Endodermal cell (in vitro differentiated cells): ENCODE measurements around the gene CD93. TPM values are rescaled to one million over a fixed set of nuclear protein-coding genes. Genes with fewer than 3 reads are reported as not detected.

ENCODE experiments used
- DNase-seq: peaks from one replicate; pipeline ENCODE4 v3.0.0-alpha.2; 2017
- H3K27ac ChIP-seq: 2 replicates; pipeline ENCODE4 v1.5.1; 2013; ENCODE audit warnings: mild to moderate bottlenecking, low read depth, low read length, moderate library complexity
- H3K27me3 ChIP-seq: 2 replicates; pipeline ENCODE4 v1.6.1; 2013; ENCODE audit warnings: mild to moderate bottlenecking, low read length, moderate library complexity; ENCODE audit not compliant: insufficient read depth, control insufficient read depth, poor library complexity, severe bottlenecking
- H3K36me3 ChIP-seq: 2 replicates; pipeline ENCODE4 v1.7.0; 2013; ENCODE audit warnings: mild to moderate bottlenecking, low read length, moderate library complexity; ENCODE audit not compliant: control insufficient read depth, insufficient read depth
- H3K4me1 ChIP-seq: one replicate; pipeline ENCODE4 v1.7.0; 2013; ENCODE audit warnings: low read length; ENCODE audit not compliant: control insufficient read depth, insufficient read depth
- H3K4me3 ChIP-seq: 2 replicates; pipeline ENCODE4 v1.5.1; 2013; ENCODE audit warnings: mild to moderate bottlenecking, low read length, moderate library complexity
- H3K9ac ChIP-seq: 2 replicates; pipeline ENCODE4 v1.6.1; 2013; ENCODE audit warnings: mild to moderate bottlenecking, low read length, moderate library complexity; ENCODE audit not compliant: poor library complexity, severe bottlenecking; ENCODE audit errors: extremely low read depth
- H3K9me3 ChIP-seq: 2 replicates; pipeline ENCODE4 v1.6.1; 2013; ENCODE audit warnings: mild to moderate bottlenecking, low read length, moderate library complexity; ENCODE audit not compliant: control insufficient read depth
- H3K27ac Mint-ChIP-seq: 2 replicates; pipeline ENCODE4 v1.8.0; 2020; ENCODE audit warnings: mixed read lengths
- H3K27me3 Mint-ChIP-seq: 2 replicates; pipeline ENCODE4 v1.8.0; 2021; ENCODE audit warnings: mild to moderate bottlenecking, mixed read lengths; ENCODE audit not compliant: insufficient read depth
- H3K36me3 Mint-ChIP-seq: 2 replicates; pipeline ENCODE4 v1.8.0; 2020; ENCODE audit warnings: low read depth, mixed read lengths
- H3K4me1 Mint-ChIP-seq: 2 replicates; pipeline ENCODE4 v1.8.0; 2020; ENCODE audit warnings: mixed read lengths
- H3K4me3 Mint-ChIP-seq: 2 replicates; pipeline ENCODE4 v1.8.0; 2020; ENCODE audit warnings: mild to moderate bottlenecking, moderate library complexity, mixed read lengths
- H3K9me3 Mint-ChIP-seq: 2 replicates; pipeline ENCODE4 v1.8.0; 2020; ENCODE audit warnings: mild to moderate bottlenecking, mixed read lengths
- CTCF ChIP-seq: fragments of 200-600 bp; sonication (generic); conservative IDR thresholded peaks from 2 replicates; pipeline ENCODE4 v1.5.0; 2021; ENCODE audit warnings: antibody characterized with exemption, mild to moderate bottlenecking
- WGBS, 2 experiments: methylation state at CpG; one replicate each; pipeline versions ENCODE4 v1.1.5 to v1.1.7; 2013; ENCODE audit warnings: missing lambda C conversion rate in 2 of 2, mixed read lengths in 1 of 2; ENCODE audit not compliant: insufficient coverage in 1 of 2, insufficient read length in 1 of 2; 5-methylcytosine and 5-hydroxymethylcytosine counted together
- total RNA-seq, 2 donors: library from RNA; stranded (reverse); fragmentation: NEBNext Ultra II Directional in 1 of 2; extraction: Animal tissue kit (Norgen Biotek cat#: 25700) in 1 of 2; gene quantifications; 2 replicates in 1 of 2; 3 replicates in 1 of 2; pipeline ENCODE4 v1.2.1, GENCODE V29; 2021

Gene CD93
- total RNA-seq, 2 donors from 2014 or later: 0.04 TPM; not detected in 1

DNA sequence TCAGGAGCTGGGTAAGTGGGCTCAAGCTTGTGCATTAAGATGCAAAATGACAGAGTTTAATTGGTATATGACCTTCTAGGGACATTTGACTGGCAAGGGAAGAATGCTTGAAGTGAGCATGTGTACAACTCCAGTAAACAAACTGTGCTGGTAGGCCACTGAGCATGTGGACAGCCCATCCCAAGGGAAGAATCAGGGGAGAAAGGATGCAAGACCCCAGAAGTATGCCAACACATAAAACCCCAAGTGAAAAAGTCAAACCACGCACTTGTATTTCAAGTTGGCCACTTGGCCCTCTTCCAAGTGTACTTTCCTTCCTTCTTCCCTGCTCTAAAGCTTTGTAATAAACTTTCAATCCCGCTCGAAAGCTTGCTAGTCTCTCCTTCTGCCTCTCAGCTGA, 26.3 kb downstream of the CD93 start:
- Histone ChIP-seq H3K4me3 (no peak overlapping the region), H3K27me3 (no peaks in the 10 kb centered on the region), H3K36me3 (no peaks in the 10 kb centered on the region), H3K27ac (no peak overlapping the region), H3K9me3 (no peaks in the 10 kb centered on the region), H3K4me1 (no peaks in the 10 kb centered on the region), H3K9ac (no peak overlapping the region)
- DNase-seq: no peak
- TF ChIP-seq CTCF: no peak
- no peaks in the 10 kb centered on the region for H3K27me3 Mint-ChIP-seq
- H3K27ac Mint-ChIP-seq: no peak overlapping the region
- H3K4me3 Mint-ChIP-seq: no peak overlapping the region
- peaks cover 26% of the 10 kb centered on the region for H3K4me1 Mint-ChIP-seq
- 97 to 99% methylated on average over 3 of the region's 3 CpGs for WGBS, 2 experiments
- H3K36me3 Mint-ChIP-seq: no peaks in the 10 kb centered on the region
- peaks cover 9% of the 10 kb centered on the region for H3K9me3 Mint-ChIP-seq

- no peaks in the 10 kb centered on the region for H3K36me3 Mint-ChIP-seq
- WGBS, 2 experiments: 94 to 98% methylated on average over 2 of the region's 3 CpGs
- H3K9me3 Mint-ChIP-seq: peaks cover 9% of the 10 kb centered on the region
- peaks cover 26% of the 10 kb centered on the region for H3K4me1 Mint-ChIP-seq
- H3K4me3 Mint-ChIP-seq: no peak overlapping the region
- no peaks in the 10 kb centered on the region for H3K27me3 ChIP-seq
- no peak overlapping the region for H3K27ac Mint-ChIP-seq
- no peak overlapping the region for H3K27ac ChIP-seq
- no peaks in the 10 kb centered on the region for H3K9me3 ChIP-seq
- no peaks in the 10 kb centered on the region for H3K36me3 ChIP-seq
- no peak for TF ChIP-seq CTCF
- DNase-seq: no peak
- no peak overlapping the region for H3K9ac ChIP-seq
- no peaks in the 10 kb centered on the region for H3K4me1 ChIP-seq
- H3K4me3 ChIP-seq: no peak overlapping the region
- no peaks in the 10 kb centered on the region for H3K27me3 Mint-ChIP-seq
Observed at GRCh38 chr20:23059001-23059400, 27.1 kb downstream of the CD93 start.

- Mint-ChIP-seq H3K4me1 (peaks cover 26% of the 10 kb centered on the region), H3K9me3 (peaks cover 9% of the 10 kb centered on the region), H3K27me3 (peaks cover 3% of the 10 kb centered on the region), H3K4me3 (no peak overlapping the region), H3K36me3 (no peaks in the 10 kb centered on the region), H3K27ac (no peak overlapping the region)
- no peaks in the 10 kb centered on the region for H3K36me3 ChIP-seq
- peak; percentile 64 for TF ChIP-seq CTCF
- no peak overlapping the region for H3K4me3 ChIP-seq
- H3K27me3 ChIP-seq: no peaks in the 10 kb centered on the region
- no CpG with 5 or more reads among the region's 1 CpG for WGBS, 2 experiments
- DNase-seq: no peak
- H3K27ac ChIP-seq: no peak overlapping the region
- no peaks in the 10 kb centered on the region for H3K9me3 ChIP-seq
- peaks cover 2% of the 10 kb centered on the region for H3K4me1 ChIP-seq
- no peak overlapping the region for H3K9ac ChIP-seq
Observed at GRCh38 chr20:23058240-23058639, 27.9 kb downstream of the CD93 start.
